Spleen (tissue), 7 donors: ENCODE measurements around the gene MOK.

Source experiments
- CTCF ChIP-seq, 11 experiments: fragments of 200-600 bp in 7 of 11; fragments of 450-650 bp in 4 of 11; sonication (generic) in 4 of 11; IDR thresholded peaks in 8 of 11; conservative IDR thresholded peaks in 3 of 11; 1 replicate in 7 of 11; 2 replicates in 4 of 11; pipeline versions ENCODE4 v1.4.0 to v1.8.0; 2016 to 2021; ENCODE audit warnings: antibody characterized with exemption in 11 of 11, inconsistent platforms in 4 of 11, mild to moderate bottlenecking in 1 of 11
- POLR2A ChIP-seq, 3 donors: fragments of 450-650 bp; IDR thresholded peaks; one replicate each; pipeline ENCODE4 v1.5.1; 2017; ENCODE audit warnings: antibody characterized with exemption in 3 of 3, mild to moderate bottlenecking in 1 of 3
- donor health status: DM: no; HTN: no; CAD: no; lungs with moderate emphysema.
- donor health status: DM: no; HTN: no; CAD: no.
- donor health status: DM: no; HTN: no; CAD: no.

GRCh38 chr14:102222009-102222575, 82.9 kb downstream of the MOK start:
- TF ChIP-seq POLR2A (IDR thresholded peaks at IDR 0.05) (no peak), CTCF (IDR thresholded peaks at IDR 0.05 in 8 of 11, conservative IDR thresholded peaks at IDR 0.05 in 3 of 11) (no peak)
